Right atrium auricular region (tissue), 2 donors: Measurements from ENCODE around the gene NCEH1. TPM values are rescaled to one million over a fixed set of nuclear protein-coding genes. Genes with fewer than 3 reads are reported as not detected.

Source experiments
- DNase-seq: peaks from one replicate; pipeline ENCODE4 v3.0.0-alpha.2; 2019; ENCODE audit warnings: low spot score
- H3K27ac ChIP-seq, 2 donors: fragments of 200-600 bp; sonication (generic); 1 replicate in 1 of 2; 2 replicates in 1 of 2; pipeline ENCODE4 v1.5.1; 2016 to 2019
- H3K27me3 ChIP-seq, 2 donors: fragments of 200-600 bp; sonication (generic); one replicate each; pipeline versions ENCODE4 v1.5.1 to v1.6.0; 2017 to 2019
- H3K36me3 ChIP-seq: fragments of 200-600 bp; sonication (generic); one replicate; pipeline ENCODE4 v1.5.1; 2016
- H3K4me1 ChIP-seq, 2 donors: fragments of 200-600 bp; sonication (generic); one replicate each; pipeline versions ENCODE4 v1.5.1 to v1.6.0; 2017 to 2019
- H3K4me3 ChIP-seq, 2 donors: fragments of 200-600 bp; sonication (generic); 1 replicate in 1 of 2; 2 replicates in 1 of 2; pipeline ENCODE4 v1.5.1; 2017 to 2019; ENCODE audit warnings: mild to moderate bottlenecking in 1 of 2, moderate library complexity in 1 of 2
- H3K9me3 ChIP-seq, 2 donors: fragments of 200-600 bp; sonication (generic); one replicate each; pipeline ENCODE4 v1.5.1; 2019
- total RNA-seq, 2 donors: library from RNA; depleted of rRNA; stranded (reverse); fragments of >200 nt; gene quantifications; one replicate each; pipeline ENCODE4 v1.1.0, GENCODE V29; 2016
- TF ChIP-seq, protein P1 (sequence below), 2 donors: fragments of 200-600 bp; sonication (generic); IDR thresholded peaks; one replicate each; pipeline ENCODE4 v1.5.1; 2019; ENCODE audit warnings: antibody characterized with exemption in 2 of 2

Gene NCEH1
- total RNA-seq, 2 donors from 2014 or later, result 14.3 to 21.1 TPM

DNA sequence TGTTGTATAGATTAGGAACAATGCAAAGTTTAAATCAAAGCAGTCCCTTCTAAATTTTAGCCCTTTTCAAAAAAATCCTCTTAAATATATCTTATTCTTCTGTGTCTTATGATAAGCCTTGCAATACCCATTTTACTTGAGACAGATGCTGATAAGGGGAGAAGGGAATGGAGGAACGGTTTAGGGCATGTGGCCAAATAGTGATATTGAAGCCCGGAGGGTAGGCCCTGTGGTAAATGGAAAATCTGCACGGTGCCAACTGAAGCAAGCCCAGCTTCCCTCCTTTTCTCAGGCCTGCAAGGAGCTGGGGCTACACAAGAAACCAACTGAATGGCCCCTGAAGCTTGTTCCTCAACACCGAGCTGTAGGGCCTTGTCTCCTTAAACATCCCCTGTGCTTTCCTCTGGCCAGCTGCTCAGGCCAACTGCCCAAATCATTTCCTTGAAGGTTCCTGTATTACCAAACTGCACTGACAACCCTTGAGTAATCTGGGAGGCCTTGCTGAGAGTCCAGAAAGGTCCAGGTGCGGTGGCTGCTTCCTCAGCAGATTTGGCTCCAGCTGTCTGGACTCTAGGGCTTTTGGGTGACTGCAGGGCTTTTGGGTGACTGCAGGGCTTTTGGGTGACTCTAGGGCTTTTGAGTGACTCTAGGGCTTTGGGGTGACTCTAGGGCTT, 67.2 kb downstream of the NCEH1 start:
- TF ChIP-seq, protein P1, sequence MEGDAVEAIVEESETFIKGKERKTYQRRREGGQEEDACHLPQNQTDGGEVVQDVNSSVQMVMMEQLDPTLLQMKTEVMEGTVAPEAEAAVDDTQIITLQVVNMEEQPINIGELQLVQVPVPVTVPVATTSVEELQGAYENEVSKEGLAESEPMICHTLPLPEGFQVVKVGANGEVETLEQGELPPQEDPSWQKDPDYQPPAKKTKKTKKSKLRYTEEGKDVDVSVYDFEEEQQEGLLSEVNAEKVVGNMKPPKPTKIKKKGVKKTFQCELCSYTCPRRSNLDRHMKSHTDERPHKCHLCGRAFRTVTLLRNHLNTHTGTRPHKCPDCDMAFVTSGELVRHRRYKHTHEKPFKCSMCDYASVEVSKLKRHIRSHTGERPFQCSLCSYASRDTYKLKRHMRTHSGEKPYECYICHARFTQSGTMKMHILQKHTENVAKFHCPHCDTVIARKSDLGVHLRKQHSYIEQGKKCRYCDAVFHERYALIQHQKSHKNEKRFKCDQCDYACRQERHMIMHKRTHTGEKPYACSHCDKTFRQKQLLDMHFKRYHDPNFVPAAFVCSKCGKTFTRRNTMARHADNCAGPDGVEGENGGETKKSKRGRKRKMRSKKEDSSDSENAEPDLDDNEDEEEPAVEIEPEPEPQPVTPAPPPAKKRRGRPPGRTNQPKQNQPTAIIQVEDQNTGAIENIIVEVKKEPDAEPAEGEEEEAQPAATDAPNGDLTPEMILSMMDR (IDR thresholded peaks at IDR 0.05), result no peak
- Histone ChIP-seq H3K27ac (no peak overlapping the region), H3K27me3 (no peaks in the 10 kb centered on the region), H3K36me3 (no peaks in the 10 kb centered on the region), H3K9me3 (no peaks in the 10 kb centered on the region), H3K4me3 (no peak overlapping the region), H3K4me1 (peaks cover 3 to 9% of the 10 kb centered on the region in 2 donors)
- DNase-seq, result no peak

- DNase-seq, result no peak
- TF ChIP-seq, protein P1 (IDR thresholded peaks at IDR 0.05), result no peak
- H3K4me3 ChIP-seq, result no peak overlapping the region
- no peak overlapping the region for H3K27ac ChIP-seq
- no peaks in the 10 kb centered on the region for H3K27me3 ChIP-seq
- H3K36me3 ChIP-seq, result no peaks in the 10 kb centered on the region
- no peaks in the 10 kb centered on the region for H3K4me1 ChIP-seq
- no peaks in the 10 kb centered on the region for H3K9me3 ChIP-seq
Measured at GRCh38 chr3:172641291-172641690, 69.6 kb downstream of the NCEH1 start.

DNA sequence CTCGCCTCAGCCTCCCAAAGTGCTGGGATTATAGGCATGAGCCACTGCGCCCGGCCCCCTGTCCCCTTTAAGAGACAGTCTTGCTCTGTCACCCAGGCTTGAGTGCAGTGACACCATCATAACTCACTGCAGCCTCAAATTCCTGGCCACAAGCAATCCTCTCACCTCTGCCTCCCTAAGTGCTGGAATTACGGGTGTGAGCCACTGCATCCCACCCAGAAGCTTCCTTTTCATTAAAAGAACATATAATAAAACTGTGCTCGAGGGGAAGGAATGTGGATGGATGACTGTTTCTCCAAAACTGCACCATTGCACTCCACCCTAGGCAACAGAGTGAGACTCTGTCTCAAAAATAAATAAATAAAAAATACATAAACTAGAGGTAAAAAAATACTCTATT, 70.1 kb downstream of the NCEH1 start:
- no peaks in the 10 kb centered on the region for H3K4me1 ChIP-seq
- H3K36me3 ChIP-seq, result no peaks in the 10 kb centered on the region
- DNase-seq, result no peak
- no peaks in the 10 kb centered on the region for H3K9me3 ChIP-seq
- no peak overlapping the region for H3K4me3 ChIP-seq
- H3K27ac ChIP-seq, result no peak overlapping the region
- H3K27me3 ChIP-seq, result no peaks in the 10 kb centered on the region
- TF ChIP-seq, protein P1 (IDR thresholded peaks at IDR 0.05), result no peak

DNA sequence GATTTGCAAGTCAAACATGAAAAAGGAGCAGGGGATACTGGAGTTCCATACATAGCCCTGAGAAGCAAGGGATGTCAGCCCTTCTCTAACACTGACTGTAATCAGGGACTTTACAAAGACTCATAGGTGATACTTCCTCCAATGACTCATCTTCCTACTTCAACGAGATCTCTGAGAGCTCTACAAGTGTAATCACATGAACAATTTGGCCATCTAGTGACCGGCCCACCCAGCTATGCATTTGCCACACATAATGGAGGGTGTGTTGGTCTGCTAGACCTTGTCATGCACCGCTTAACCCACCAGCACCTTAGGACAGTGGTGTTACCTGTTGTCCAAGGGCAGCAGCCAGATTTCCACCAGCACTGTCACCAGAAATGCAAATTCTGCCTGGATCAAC, 75.3 kb downstream of the NCEH1 start:
- Histone ChIP-seq H3K27ac (no peak overlapping the region), H3K27me3 (no peaks in the 10 kb centered on the region), H3K4me3 (no peak overlapping the region), H3K36me3 (peaks cover 19% of the 10 kb centered on the region), H3K4me1 (peaks cover 0 to 10% of the 10 kb centered on the region in 2 donors), H3K9me3 (no peaks in the 10 kb centered on the region)
- TF ChIP-seq, protein P1 (IDR thresholded peaks at IDR 0.05), result no peak
- no peak for DNase-seq

DNA sequence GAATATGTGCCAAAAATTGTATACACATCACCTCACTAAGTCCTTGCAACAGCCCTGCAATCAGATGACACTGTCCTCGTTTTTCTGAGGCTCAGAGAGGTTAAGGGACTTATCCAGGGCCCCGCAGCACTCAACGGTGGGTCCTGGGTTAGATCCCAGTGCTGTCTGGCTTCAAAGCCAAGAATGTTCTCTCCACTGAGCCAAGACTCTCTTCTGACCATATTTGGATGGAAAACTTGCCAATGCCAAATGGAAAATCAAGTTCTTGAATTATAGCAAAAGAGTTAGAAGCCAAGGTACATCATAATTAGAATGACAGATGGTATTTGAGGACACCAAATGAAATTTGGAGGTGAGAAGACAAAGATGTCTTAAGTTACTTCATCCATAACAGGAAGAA, 75.9 kb downstream of the NCEH1 start:
- no peak overlapping the region for H3K27ac ChIP-seq
- H3K4me3 ChIP-seq, result no peak overlapping the region
- no peak for DNase-seq
- H3K36me3 ChIP-seq, result peaks cover 19% of the 10 kb centered on the region
- H3K9me3 ChIP-seq, result no peaks in the 10 kb centered on the region
- TF ChIP-seq, protein P1 (IDR thresholded peaks at IDR 0.05), result no peak
- no peaks in the 10 kb centered on the region for H3K27me3 ChIP-seq
- peaks cover 0 to 10% of the 10 kb centered on the region in 2 donors for H3K4me1 ChIP-seq

DNA sequence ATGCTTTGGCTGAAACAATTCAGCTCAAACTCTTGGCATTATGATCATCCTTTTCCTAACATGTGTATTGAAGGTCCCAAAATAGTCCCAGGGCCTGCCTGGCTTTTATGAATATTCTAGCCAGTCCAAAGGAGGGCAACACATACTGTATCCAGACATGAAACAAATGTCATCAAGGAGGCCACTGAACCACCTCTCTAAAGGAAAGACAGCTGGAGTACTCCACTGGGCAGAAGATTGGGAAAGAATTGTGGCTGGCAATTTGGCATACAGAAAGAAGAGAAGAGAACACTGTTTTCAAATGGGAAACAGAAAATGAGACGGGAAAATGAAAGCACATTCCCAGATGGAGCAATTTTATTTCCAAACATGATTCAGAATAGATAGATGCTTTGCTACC, 80.6 kb downstream of the NCEH1 start:
- H3K4me1 ChIP-seq, result peaks cover 0 to 6% of the 10 kb centered on the region in 2 donors
- no peak overlapping the region for H3K4me3 ChIP-seq

More for the DNA sequence above, 80.6 kb downstream of the NCEH1 start:
- TF ChIP-seq, protein P1 (IDR thresholded peaks at IDR 0.05), result no peak
- no peak overlapping the region for H3K27ac ChIP-seq
- peaks cover 19% of the 10 kb centered on the region for H3K36me3 ChIP-seq
- H3K9me3 ChIP-seq, result no peaks in the 10 kb centered on the region
- no peaks in the 10 kb centered on the region for H3K27me3 ChIP-seq
- no peak for DNase-seq
